PFSK-1 (cell line): Measurements from ENCODE around the gene CTIF.

ENCODE experiments used
- FOXP2 ChIP-seq: optimal IDR thresholded peaks from 2 replicates; pipeline ENCODE3; 2011; ENCODE audit warnings: borderline replicate concordance, control low read depth, inconsistent platforms; ENCODE audit not compliant: insufficient read depth; ENCODE audit errors: extremely low read length, extremely low read depth
- POLR2AphosphoS5 ChIP-seq: IDR thresholded peaks from 2 replicates; pipeline ENCODE4 v1.6.1; 2012; ENCODE audit warnings: low read depth, mild to moderate bottlenecking, control low read depth, low read length, moderate library complexity
- SIN3A ChIP-seq: IDR thresholded peaks from 2 replicates; pipeline ENCODE4 v1.6.1; 2012; ENCODE audit warnings: mild to moderate bottlenecking, low read length, moderate library complexity, borderline replicate concordance; ENCODE audit not compliant: insufficient read depth
- TAF1 ChIP-seq: IDR thresholded peaks from 2 replicates; pipeline ENCODE4 v1.6.1; 2012; ENCODE audit warnings: low read length, control low read depth, borderline replicate concordance; ENCODE audit not compliant: insufficient read depth
- TF ChIP-seq, protein P1 (sequence below), 2 experiments: IDR thresholded peaks; 2 replicates each; pipeline versions ENCODE4 v1.6.1 to v1.8.0; 2011 to 2012; ENCODE audit warnings: low read depth in 2 of 2, low read length in 2 of 2, control low read depth in 1 of 2, inconsistent platforms in 1 of 2, mild to moderate bottlenecking in 1 of 2, moderate library complexity in 1 of 2; ENCODE audit not compliant: insufficient read depth in 1 of 2

CTIF gene

GRCh38 chr18:48776156-48776555 lies 237.3 kb downstream of the CTIF start:
- no peak for TF ChIP-seq POLR2AphosphoS5
- TF ChIP-seq, protein P1, sequence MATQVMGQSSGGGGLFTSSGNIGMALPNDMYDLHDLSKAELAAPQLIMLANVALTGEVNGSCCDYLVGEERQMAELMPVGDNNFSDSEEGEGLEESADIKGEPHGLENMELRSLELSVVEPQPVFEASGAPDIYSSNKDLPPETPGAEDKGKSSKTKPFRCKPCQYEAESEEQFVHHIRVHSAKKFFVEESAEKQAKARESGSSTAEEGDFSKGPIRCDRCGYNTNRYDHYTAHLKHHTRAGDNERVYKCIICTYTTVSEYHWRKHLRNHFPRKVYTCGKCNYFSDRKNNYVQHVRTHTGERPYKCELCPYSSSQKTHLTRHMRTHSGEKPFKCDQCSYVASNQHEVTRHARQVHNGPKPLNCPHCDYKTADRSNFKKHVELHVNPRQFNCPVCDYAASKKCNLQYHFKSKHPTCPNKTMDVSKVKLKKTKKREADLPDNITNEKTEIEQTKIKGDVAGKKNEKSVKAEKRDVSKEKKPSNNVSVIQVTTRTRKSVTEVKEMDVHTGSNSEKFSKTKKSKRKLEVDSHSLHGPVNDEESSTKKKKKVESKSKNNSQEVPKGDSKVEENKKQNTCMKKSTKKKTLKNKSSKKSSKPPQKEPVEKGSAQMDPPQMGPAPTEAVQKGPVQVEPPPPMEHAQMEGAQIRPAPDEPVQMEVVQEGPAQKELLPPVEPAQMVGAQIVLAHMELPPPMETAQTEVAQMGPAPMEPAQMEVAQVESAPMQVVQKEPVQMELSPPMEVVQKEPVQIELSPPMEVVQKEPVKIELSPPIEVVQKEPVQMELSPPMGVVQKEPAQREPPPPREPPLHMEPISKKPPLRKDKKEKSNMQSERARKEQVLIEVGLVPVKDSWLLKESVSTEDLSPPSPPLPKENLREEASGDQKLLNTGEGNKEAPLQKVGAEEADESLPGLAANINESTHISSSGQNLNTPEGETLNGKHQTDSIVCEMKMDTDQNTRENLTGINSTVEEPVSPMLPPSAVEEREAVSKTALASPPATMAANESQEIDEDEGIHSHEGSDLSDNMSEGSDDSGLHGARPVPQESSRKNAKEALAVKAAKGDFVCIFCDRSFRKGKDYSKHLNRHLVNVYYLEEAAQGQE (IDR thresholded peaks at IDR 0.05; ENCODE audit: insufficient read depth in 1 of 2, low read depth in 2 of 2, low read length in 2 of 2) = no peak
- TF ChIP-seq FOXP2 = no peak
- TF ChIP-seq SIN3A = no peak
- no peak for TF ChIP-seq TAF1

DNA sequence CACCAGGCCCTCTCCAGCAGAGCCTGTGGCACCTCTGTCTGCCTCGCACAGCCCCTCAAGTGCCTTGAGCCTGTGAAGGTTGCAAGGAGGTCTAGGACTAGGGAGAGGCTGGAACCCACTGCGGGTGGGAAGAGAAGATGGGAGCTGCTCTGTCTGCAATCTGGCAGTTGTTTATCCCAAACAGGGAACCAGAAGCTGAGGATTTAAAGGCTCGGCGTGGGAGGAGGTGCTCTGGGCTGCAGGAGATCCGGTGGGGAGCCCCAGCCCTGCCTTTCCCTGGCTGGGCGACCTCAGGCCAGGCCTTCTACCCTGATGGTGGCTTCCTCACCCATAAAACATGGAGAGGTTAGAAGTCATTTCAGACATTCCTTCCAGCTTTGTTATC lies 237.8 kb downstream of the CTIF start:
- no peak for TF ChIP-seq FOXP2
- no peak for TF ChIP-seq SIN3A
- TF ChIP-seq POLR2AphosphoS5 = no peak
- TF ChIP-seq TAF1 = no peak
- TF ChIP-seq, protein P1 (IDR thresholded peaks at IDR 0.05; ENCODE audit: insufficient read depth in 1 of 2, low read depth in 2 of 2, low read length in 2 of 2) = no peak

DNA sequence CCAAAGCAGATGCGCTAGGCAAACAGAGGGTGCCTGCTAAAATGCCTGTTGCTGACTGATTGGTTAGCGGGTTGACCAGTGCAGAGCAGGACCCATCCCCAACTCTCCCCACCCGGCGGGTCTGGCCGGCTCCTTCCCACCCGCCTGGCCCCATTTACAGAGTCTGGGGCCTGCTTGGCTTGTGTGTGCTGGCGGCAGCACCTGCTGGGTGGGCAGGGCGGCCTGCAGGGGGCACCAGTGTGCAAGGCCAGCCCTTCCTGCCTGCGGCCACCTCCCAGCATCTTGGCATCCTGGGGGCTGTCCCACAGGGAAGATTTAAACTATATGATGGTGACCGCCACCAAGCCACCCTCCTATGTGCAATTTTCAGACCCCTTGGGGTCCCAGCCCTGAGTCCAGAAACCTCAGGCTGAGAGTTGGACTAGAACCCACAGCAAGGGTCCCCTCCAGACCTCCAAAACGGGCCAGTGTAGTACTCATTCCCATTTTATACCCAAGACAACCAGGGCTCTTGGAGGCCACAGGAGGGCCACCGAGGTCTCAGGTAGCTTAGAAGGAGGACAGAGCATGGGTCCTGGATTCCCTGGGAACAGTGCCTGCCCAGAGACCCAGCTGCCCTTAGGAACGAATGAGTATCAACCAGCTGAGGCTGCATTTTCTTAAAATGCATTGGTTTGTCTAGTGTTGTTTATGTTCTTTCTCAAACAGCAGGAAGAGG lies 238.4 kb downstream of the CTIF start:
- TF ChIP-seq POLR2AphosphoS5 = no peak
- TF ChIP-seq, protein P1 (IDR thresholded peaks at IDR 0.05; ENCODE audit: insufficient read depth in 1 of 2, low read depth in 2 of 2, low read length in 2 of 2) = no peak
- peak; percentile 32 for TF ChIP-seq FOXP2
- no peak for TF ChIP-seq TAF1
- no peak for TF ChIP-seq SIN3A

GRCh38 chr18:48777744-48778116 lies 238.9 kb downstream of the CTIF start:
- TF ChIP-seq FOXP2 (no peak), POLR2AphosphoS5 (no peak), TAF1 (no peak), SIN3A (no peak)
- TF ChIP-seq, protein P1 (IDR thresholded peaks at IDR 0.05; ENCODE audit: insufficient read depth in 1 of 2, low read depth in 2 of 2, low read length in 2 of 2) = no peak
